IMR-90 (cell line): ENCODE data around the gene C1orf159. TPM values are rescaled to one million over a fixed set of nuclear protein-coding genes. Genes with fewer than 3 reads are reported as not detected.

Source experiments
- ATAC-seq: fragments of 200-7000 bp; cut with Tn5 transposase; 2 replicates; pipeline ENCODE4 v1.9.1; 2020; ENCODE audit warnings: low read depth, mild to moderate bottlenecking, moderate library complexity
- BruUV-seq: library from RNA; stranded (reverse); fragments of 400-500 nt; replicated peaks from 2 replicates; lab custom pipeline; 2021; lab: Mats Ljungman, UMichigan
- CTCF ChIA-PET: fragments of 300-600 bp; formaldehyde crosslinking; extraction: SDS; loops from one replicate; lab custom pipeline; 2021; ENCODE audit warnings: antibody characterized with exemption; lab: Yijun Ruan, JAX
- POLR2A ChIA-PET: fragments of 300-600 bp; sonication (Branson Sonifier 250); formaldehyde crosslinking; loops from one replicate; lab custom pipeline; 2022; ENCODE audit warnings: antibody characterized with exemption; ENCODE audit not compliant: unreplicated experiment; lab: Charles Lee
- DNase-seq: peaks from one replicate; pipeline ENCODE4 v3.0.0; 2013
- H2AFZ ChIP-seq: replicated peaks from 2 replicates; pipeline ENCODE3; 2013; ENCODE audit warnings: low read length, mild to moderate bottlenecking; ENCODE audit not compliant: poor library complexity
- H2AK5ac ChIP-seq: 2 replicates; pipeline ENCODE4 v1.6.1; 2013; ENCODE audit warnings: low read depth, low read length, inconsistent platforms
- H2AK9ac ChIP-seq: replicated peaks from 2 replicates; pipeline ENCODE3; 2013; ENCODE audit warnings: mild to moderate bottlenecking, low read depth, low read length, moderate library complexity; ENCODE audit not compliant: poor library complexity
- H2BK120ac ChIP-seq: 2 replicates; pipeline ENCODE4 v1.6.1; 2013; ENCODE audit warnings: low read depth, low read length, inconsistent platforms
- H2BK15ac ChIP-seq: 3 replicates; pipeline ENCODE4 v1.6.1; 2013; ENCODE audit warnings: low read depth, low read length, inconsistent platforms
- H2BK20ac ChIP-seq: 2 replicates; pipeline ENCODE4 v1.6.1; 2013; ENCODE audit warnings: low read depth, mild to moderate bottlenecking, inconsistent platforms, low read length, moderate library complexity
- H2BK5ac ChIP-seq: 2 replicates; pipeline ENCODE4 v1.6.1; 2013; ENCODE audit warnings: mild to moderate bottlenecking, low read depth, low read length, inconsistent platforms; ENCODE audit not compliant: poor library complexity, severe bottlenecking
- H3K14ac ChIP-seq: replicated peaks from 2 replicates; pipeline ENCODE4 v1.6.1; 2013; ENCODE audit warnings: low read depth, low read length, inconsistent platforms
- H3K18ac ChIP-seq: 2 replicates; pipeline ENCODE4 v1.6.1; 2013; ENCODE audit warnings: low read depth, low read length, control low read depth
- H3K23ac ChIP-seq: 2 replicates; pipeline ENCODE4 v1.6.1; 2013; ENCODE audit warnings: low read depth, low read length, inconsistent platforms
- H3K27ac ChIP-seq: 2 replicates; pipeline ENCODE4 v1.5.1; 2013; ENCODE audit warnings: mild to moderate bottlenecking, control low read depth, low read length; ENCODE audit not compliant: insufficient read depth
- H3K27me3 ChIP-seq: 2 replicates; pipeline ENCODE4 v1.6.1; 2013; ENCODE audit warnings: low read length; ENCODE audit not compliant: control insufficient read depth, insufficient read depth
- H3K36me3 ChIP-seq: 2 replicates; pipeline ENCODE4 v1.6.1; 2013; ENCODE audit warnings: low read length, mixed read lengths; ENCODE audit not compliant: control insufficient read depth, insufficient read depth
- H3K4ac ChIP-seq: 2 replicates; pipeline ENCODE4 v1.6.1; 2013; ENCODE audit warnings: low read depth, low read length, inconsistent platforms
- H3K4me1 ChIP-seq: 2 replicates; pipeline ENCODE4 v1.6.1; 2013; ENCODE audit warnings: low read length, mixed read lengths; ENCODE audit not compliant: control insufficient read depth, insufficient read depth
- H3K4me2 ChIP-seq: 2 replicates; pipeline ENCODE4 v1.6.1; 2013; ENCODE audit warnings: low read depth, mild to moderate bottlenecking, control low read depth, low read length, moderate library complexity
- H3K4me3 ChIP-seq: 2 replicates; pipeline ENCODE4 v1.5.1; 2013; ENCODE audit warnings: low read depth, mild to moderate bottlenecking, control low read depth, low read length, moderate library complexity; ENCODE audit not compliant: insufficient read depth
- H3K56ac ChIP-seq: 2 replicates; pipeline ENCODE4 v1.6.1; 2013; ENCODE audit warnings: low read length, inconsistent platforms; ENCODE audit not compliant: insufficient read depth; ENCODE audit errors: extremely low read depth
- H3K79me1 ChIP-seq, 2 experiments: 2 replicates each; pipeline ENCODE4 v1.6.1; 2013; ENCODE audit warnings: low read length in 2 of 2, inconsistent platforms in 1 of 2, low read depth in 1 of 2
- H3K9ac ChIP-seq: 2 replicates; pipeline ENCODE4 v1.6.1; 2013; ENCODE audit warnings: low read depth, low read length, control low read depth
- H3K9me1 ChIP-seq: 2 replicates; pipeline ENCODE4 v1.6.1; 2013; ENCODE audit warnings: low read length, inconsistent platforms; ENCODE audit not compliant: insufficient read depth
- H3K9me3 ChIP-seq: 2 replicates; pipeline ENCODE4 v1.6.1; 2013; ENCODE audit warnings: low read length; ENCODE audit not compliant: control insufficient read depth, insufficient read depth
- H4K20me1 ChIP-seq: 2 replicates; pipeline ENCODE4 v1.6.1; 2013; ENCODE audit warnings: low read length, inconsistent platforms; ENCODE audit not compliant: insufficient read depth
- H4K5ac ChIP-seq: 2 replicates; pipeline ENCODE4 v1.6.1; 2013; ENCODE audit warnings: mild to moderate bottlenecking, low read depth, low read length, control low read depth
- H4K8ac ChIP-seq, 2 experiments: 2 replicates each; pipeline ENCODE4 v1.6.1; 2013; ENCODE audit warnings: low read depth in 2 of 2, low read length in 2 of 2, control low read depth in 1 of 2, inconsistent platforms in 1 of 2
- H4K91ac ChIP-seq: 2 replicates; pipeline ENCODE4 v1.6.1; 2013; ENCODE audit warnings: low read depth, low read length, inconsistent platforms; ENCODE audit not compliant: insufficient read depth
- BHLHE40 ChIP-seq: fragments of 150-350 bp; IDR thresholded peaks from 2 replicates; pipeline ENCODE4 v1.6.1; 2016; ENCODE audit warnings: mild to moderate bottlenecking, low read depth, low read length
- CEBPB ChIP-seq: IDR thresholded peaks from 2 replicates; pipeline ENCODE4 v1.6.1; 2012; ENCODE audit warnings: low read depth, low read length, improper control_type of control experiment
- CHD1 ChIP-seq: IDR thresholded peaks from 2 replicates; pipeline ENCODE4 v1.6.1; 2012; ENCODE audit warnings: low read depth, low read length, improper control_type of control experiment
- FOS ChIP-seq: fragments of 150-350 bp; IDR thresholded peaks from 2 replicates; pipeline ENCODE4 v1.6.1; 2016; ENCODE audit warnings: low read depth, low read length
- MAFK ChIP-seq: IDR thresholded peaks from 2 replicates; pipeline ENCODE4 v1.6.1; 2012; ENCODE audit warnings: low read depth, low read length, improper control_type of control experiment
- MAZ ChIP-seq: IDR thresholded peaks from 2 replicates; pipeline ENCODE4 v1.6.1; 2012; ENCODE audit warnings: low read depth, mild to moderate bottlenecking, low read length, improper control_type of control experiment, moderate library complexity, borderline replicate concordance
- MXI1 ChIP-seq: IDR thresholded peaks from 2 replicates; pipeline ENCODE4 v1.6.1; 2012; ENCODE audit warnings: low read depth, mild to moderate bottlenecking, low read length, moderate library complexity, borderline replicate concordance
- NFE2L2 ChIP-seq: fragments of 150-350 bp; IDR thresholded peaks from 2 replicates; pipeline ENCODE4 v1.6.1; 2016; ENCODE audit warnings: low read depth, mild to moderate bottlenecking, low read length
- POLR2A ChIP-seq: IDR thresholded peaks from 2 replicates; pipeline ENCODE4 v1.6.1; 2012; ENCODE audit warnings: mild to moderate bottlenecking, low read depth, low read length
- RAD21 ChIP-seq: IDR thresholded peaks from 2 replicates; pipeline ENCODE4 v1.6.1; 2012; ENCODE audit warnings: low read length, improper control_type of control experiment
- RFX5 ChIP-seq: IDR thresholded peaks from 2 replicates; pipeline ENCODE4 v1.8.0; 2012; ENCODE audit warnings: low read depth, mild to moderate bottlenecking, low read length, moderate library complexity
- SMC3 ChIP-seq: fragments of 150-350 bp; IDR thresholded peaks from 2 replicates; pipeline ENCODE4 v1.6.1; 2016; ENCODE audit warnings: low read depth, mild to moderate bottlenecking, antibody characterized with exemption, low read length, moderate library complexity
- USF2 ChIP-seq: fragments of 150-350 bp; IDR thresholded peaks from 2 replicates; pipeline ENCODE4 v1.6.1; 2017; ENCODE audit warnings: mild to moderate bottlenecking, antibody characterized with exemption, low read length, low read depth
- WGBS, 2 experiments: methylation state at CpG; one replicate each; pipeline versions ENCODE4 v1.1.5 to v1.1.7; 2013; ENCODE audit warnings: missing lambda C conversion rate in 2 of 2; ENCODE audit not compliant: insufficient read length in 1 of 2; ENCODE audit errors: extremely low coverage in 2 of 2; 5-methylcytosine and 5-hydroxymethylcytosine counted together
- dilution Hi-C: fragments of 300-500 bp; cut with HindIII; formaldehyde crosslinking; loops from one replicate; pipeline ENCODE4 v1.14.3; 2018; ENCODE audit warnings: low sequenced_read_pairs; ENCODE audit not compliant: unreplicated experiment
- in situ Hi-C: fragments of 300-500 bp; cut with MboI; formaldehyde crosslinking; loops from 3 replicates; pipeline ENCODE4 v1.14.3; 2019; ENCODE audit warnings: low sequenced_read_pairs, inconsistent platforms, mixed read lengths
- intact Hi-C: fragments of 100-400 bp; cut with micrococcal nuclease; formaldehyde crosslinking; loops from 2 replicates; pipeline ENCODE4 v1.10.0; 2022
- polyA plus RNA-seq, 3 experiments: library from polyadenylated mRNA; depleted of rRNA; stranded (reverse); fragments of >200 nt; gene quantifications; 2 replicates each; pipeline ENCODE4 v1.2.3, GENCODE V29; 2012; ENCODE audit warnings: low replicate concordance in 1 of 3
- total RNA-seq: library from RNA; depleted of rRNA; stranded (reverse); fragments of >200 nt; gene quantifications from 2 replicates; pipeline ENCODE4 v1.2.3, GENCODE V29; 2012
- TF ChIP-seq, protein P1 (sequence below): fragments of 150-350 bp; IDR thresholded peaks from 2 replicates; pipeline ENCODE4 v1.6.1; 2016; ENCODE audit warnings: low read depth, mild to moderate bottlenecking, low read length, moderate library complexity, borderline replicate concordance
- TF ChIP-seq, protein P2 (sequence below): conservative IDR thresholded peaks from 2 replicates; pipeline ENCODE4 v1.5.1; 2012; ENCODE audit warnings: mild to moderate bottlenecking, low read depth, low read length, improper control_type of control experiment

Gene C1orf159
- total and polyA plus RNA-seq, 2 of the 4 experiments (the other 2 are of a cell fraction): 2.9 to 12.6 TPM

GRCh38 chr1:1083416-1084371, 32.2 kb downstream of the C1orf159 start:
- H2AK5ac ChIP-seq: no peak overlapping the region
- H3K23ac ChIP-seq: no peak overlapping the region
- no peak overlapping the region for H3K4ac ChIP-seq
- no peak overlapping the region for H3K14ac ChIP-seq
- H4K20me1 ChIP-seq: peaks cover 3% of the 10 kb centered on the region
- H3K27ac ChIP-seq: no peak overlapping the region
- H2AFZ ChIP-seq: no peak overlapping the region
- DNase-seq: no peak
- no peak overlapping the region for H3K56ac ChIP-seq
- CTCF ChIA-PET: no interaction called here
- H2BK5ac ChIP-seq: no peak overlapping the region
- no peaks in the 10 kb centered on the region for H3K9me1 ChIP-seq
- 91% methylated on average over 25 of the region's 43 CpGs; no CpG with 5 or more reads in 1 of the 2 experiments for WGBS, 2 experiments
- H4K8ac ChIP-seq: no peak overlapping the region
- intact Hi-C loops (no loop called here), dilution Hi-C loops (no loop called here), in situ Hi-C loops (no loop called here)
- H3K4me2 ChIP-seq: no peak overlapping the region
- no peak for ATAC-seq
- H3K27me3 ChIP-seq: no peaks in the 10 kb centered on the region
- H4K5ac ChIP-seq: no peak overlapping the region
- H3K4me1 ChIP-seq: peaks cover 11% of the 10 kb centered on the region
- H2BK15ac ChIP-seq: no peak overlapping the region
- POLR2A ChIA-PET: no interaction called here
- no peak overlapping the region for H3K4me3 ChIP-seq
- no peaks in the 10 kb centered on the region for H3K79me1 ChIP-seq
- no peak overlapping the region for H2BK20ac ChIP-seq
- H3K9ac ChIP-seq: no peak overlapping the region
- no TSS peak for BruUV-seq
- H3K36me3 ChIP-seq: peaks cover 4% of the 10 kb centered on the region
- H2AK9ac ChIP-seq: no peak overlapping the region
- no peak overlapping the region for H2BK120ac ChIP-seq
- no peaks in the 10 kb centered on the region for H3K9me3 ChIP-seq
- no peak overlapping the region for H3K18ac ChIP-seq
- H4K91ac ChIP-seq: no peak overlapping the region
- TF ChIP-seq POLR2A (no peak), MAFK (no peak), RAD21 (no peak), FOS (no peak), CHD1 (no peak), SMC3 (no peak), MAZ (no peak), RFX5 (no peak), BHLHE40 (no peak), CEBPB (no peak), MXI1 (no peak), USF2 (no peak), NFE2L2 (no peak)
- TF ChIP-seq, protein P1, sequence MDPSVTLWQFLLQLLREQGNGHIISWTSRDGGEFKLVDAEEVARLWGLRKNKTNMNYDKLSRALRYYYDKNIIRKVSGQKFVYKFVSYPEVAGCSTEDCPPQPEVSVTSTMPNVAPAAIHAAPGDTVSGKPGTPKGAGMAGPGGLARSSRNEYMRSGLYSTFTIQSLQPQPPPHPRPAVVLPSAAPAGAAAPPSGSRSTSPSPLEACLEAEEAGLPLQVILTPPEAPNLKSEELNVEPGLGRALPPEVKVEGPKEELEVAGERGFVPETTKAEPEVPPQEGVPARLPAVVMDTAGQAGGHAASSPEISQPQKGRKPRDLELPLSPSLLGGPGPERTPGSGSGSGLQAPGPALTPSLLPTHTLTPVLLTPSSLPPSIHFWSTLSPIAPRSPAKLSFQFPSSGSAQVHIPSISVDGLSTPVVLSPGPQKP: no peak
- TF ChIP-seq, protein P2, sequence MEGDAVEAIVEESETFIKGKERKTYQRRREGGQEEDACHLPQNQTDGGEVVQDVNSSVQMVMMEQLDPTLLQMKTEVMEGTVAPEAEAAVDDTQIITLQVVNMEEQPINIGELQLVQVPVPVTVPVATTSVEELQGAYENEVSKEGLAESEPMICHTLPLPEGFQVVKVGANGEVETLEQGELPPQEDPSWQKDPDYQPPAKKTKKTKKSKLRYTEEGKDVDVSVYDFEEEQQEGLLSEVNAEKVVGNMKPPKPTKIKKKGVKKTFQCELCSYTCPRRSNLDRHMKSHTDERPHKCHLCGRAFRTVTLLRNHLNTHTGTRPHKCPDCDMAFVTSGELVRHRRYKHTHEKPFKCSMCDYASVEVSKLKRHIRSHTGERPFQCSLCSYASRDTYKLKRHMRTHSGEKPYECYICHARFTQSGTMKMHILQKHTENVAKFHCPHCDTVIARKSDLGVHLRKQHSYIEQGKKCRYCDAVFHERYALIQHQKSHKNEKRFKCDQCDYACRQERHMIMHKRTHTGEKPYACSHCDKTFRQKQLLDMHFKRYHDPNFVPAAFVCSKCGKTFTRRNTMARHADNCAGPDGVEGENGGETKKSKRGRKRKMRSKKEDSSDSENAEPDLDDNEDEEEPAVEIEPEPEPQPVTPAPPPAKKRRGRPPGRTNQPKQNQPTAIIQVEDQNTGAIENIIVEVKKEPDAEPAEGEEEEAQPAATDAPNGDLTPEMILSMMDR: no peak
